ENCODE data around the gene MRI1.

Gene MRI1

DNA sequence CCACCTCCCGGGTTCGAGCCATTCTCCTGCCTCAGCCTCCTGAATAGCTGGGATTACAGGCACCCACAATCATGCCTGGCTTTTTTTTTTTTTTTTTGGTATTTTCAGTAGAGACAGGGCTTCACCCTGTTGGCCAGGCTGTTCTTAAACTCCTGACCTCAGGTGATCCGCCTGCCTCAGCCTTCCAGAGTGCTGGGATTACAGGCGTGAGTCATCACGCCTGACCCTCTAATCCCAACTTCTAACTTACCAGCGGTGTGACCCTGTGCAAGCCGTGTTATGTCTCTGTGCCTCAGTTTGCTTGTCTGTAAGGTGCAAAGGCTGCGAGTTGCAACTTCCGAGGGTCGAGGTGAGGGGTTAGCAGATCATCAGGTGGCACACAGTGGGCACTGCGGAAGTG lies 48.2 kb downstream of the MRI1 start:
- TF ChIP-seq, protein P1, sequence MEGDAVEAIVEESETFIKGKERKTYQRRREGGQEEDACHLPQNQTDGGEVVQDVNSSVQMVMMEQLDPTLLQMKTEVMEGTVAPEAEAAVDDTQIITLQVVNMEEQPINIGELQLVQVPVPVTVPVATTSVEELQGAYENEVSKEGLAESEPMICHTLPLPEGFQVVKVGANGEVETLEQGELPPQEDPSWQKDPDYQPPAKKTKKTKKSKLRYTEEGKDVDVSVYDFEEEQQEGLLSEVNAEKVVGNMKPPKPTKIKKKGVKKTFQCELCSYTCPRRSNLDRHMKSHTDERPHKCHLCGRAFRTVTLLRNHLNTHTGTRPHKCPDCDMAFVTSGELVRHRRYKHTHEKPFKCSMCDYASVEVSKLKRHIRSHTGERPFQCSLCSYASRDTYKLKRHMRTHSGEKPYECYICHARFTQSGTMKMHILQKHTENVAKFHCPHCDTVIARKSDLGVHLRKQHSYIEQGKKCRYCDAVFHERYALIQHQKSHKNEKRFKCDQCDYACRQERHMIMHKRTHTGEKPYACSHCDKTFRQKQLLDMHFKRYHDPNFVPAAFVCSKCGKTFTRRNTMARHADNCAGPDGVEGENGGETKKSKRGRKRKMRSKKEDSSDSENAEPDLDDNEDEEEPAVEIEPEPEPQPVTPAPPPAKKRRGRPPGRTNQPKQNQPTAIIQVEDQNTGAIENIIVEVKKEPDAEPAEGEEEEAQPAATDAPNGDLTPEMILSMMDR (IDR thresholded peaks at IDR 0.05; ENCODE audit: insufficient read depth, low read depth, low read length, missing control alignments): no peak
- H3K4me3 ChIP-seq (ENCODE audit: low read length): no peak overlapping the region
- no peak for DNase-seq (ENCODE audit: low read depth)

DNA sequence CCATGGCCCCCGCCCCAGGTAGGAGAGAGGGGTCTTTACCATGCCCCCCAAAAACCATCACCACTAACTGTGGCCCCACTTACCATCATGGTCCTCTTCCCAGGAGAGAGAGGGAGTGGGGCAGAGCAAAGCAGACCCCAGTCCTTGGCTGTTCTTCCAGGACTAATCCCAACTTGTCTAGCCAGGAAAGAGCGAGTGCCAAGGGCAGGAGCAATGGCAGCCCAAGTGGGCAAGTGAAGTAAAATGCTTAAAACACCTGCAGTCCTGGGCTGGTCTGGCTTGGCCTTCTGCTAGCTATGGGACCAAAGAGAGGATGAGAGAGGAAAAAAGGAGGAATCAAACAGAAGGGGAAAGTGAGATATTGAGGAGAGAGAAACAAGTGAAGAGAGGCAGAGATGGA lies 48.8 kb downstream of the MRI1 start:
- H3K4me3 ChIP-seq (ENCODE audit: low read length): no peak overlapping the region
- no peak for DNase-seq (ENCODE audit: low read depth)
- TF ChIP-seq, protein P1 (IDR thresholded peaks at IDR 0.05; ENCODE audit: insufficient read depth, low read depth, low read length, missing control alignments): no peak

DNA sequence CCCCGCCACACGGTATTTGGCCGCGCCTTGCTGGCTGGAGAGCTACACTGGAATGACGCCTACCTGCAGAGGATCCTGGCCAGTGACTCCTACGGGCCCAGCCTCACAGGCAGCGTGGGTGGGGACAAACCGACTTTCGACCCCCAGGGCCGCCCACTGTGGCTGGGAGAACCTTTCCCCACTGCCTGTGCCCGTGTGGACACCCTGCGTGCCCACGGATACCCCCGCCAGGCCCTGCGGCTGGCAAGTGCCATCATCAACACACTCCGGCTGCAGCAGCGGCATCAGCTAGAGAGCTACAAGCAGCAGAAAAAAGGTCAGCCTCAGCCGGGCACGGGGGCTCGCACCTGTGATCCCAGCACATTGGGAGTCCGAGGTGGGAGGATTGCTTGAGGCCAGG lies 50.2 kb downstream of the MRI1 start:
- no peak overlapping the region for H3K4me3 ChIP-seq (ENCODE audit: low read length)
- no peak for DNase-seq (ENCODE audit: low read depth)
- TF ChIP-seq, protein P1 (IDR thresholded peaks at IDR 0.05; ENCODE audit: insufficient read depth, low read depth, low read length, missing control alignments): no peak

DNA sequence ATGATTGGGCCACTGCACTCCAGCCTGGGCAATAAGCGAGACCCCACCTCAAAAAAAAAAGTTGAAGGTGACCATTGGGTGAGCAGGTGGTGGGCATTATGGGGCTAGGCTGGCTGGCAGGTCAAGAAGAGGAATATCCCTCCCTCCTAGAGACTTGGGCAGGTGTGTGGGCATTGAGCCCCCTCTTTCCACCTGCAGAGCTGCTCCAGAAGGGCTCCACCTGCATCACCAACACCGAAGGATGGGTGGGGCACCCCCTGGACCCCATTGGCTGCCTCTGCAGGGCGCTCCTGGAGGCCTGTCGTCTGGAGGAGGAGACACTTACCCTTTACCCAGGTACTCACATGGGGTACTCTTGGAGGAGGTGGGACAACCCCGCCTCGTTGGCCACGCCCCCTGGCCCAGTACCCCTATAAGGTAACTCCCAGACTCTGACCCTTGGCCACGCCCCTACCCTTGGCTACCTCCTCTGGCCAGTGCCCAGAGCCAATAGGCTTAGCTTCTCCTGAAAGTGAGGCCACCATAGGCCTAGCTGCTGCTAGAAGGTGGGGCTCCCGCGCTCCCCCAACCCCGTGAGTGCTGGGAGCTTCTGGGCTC lies 52.8 kb downstream of the MRI1 start:
- TF ChIP-seq, protein P1 (IDR thresholded peaks at IDR 0.05; ENCODE audit: insufficient read depth, low read depth, low read length, missing control alignments): no peak
- H3K4me3 ChIP-seq (ENCODE audit: low read length): no peak overlapping the region
- DNase-seq (ENCODE audit: low read depth): no peak

DNA sequence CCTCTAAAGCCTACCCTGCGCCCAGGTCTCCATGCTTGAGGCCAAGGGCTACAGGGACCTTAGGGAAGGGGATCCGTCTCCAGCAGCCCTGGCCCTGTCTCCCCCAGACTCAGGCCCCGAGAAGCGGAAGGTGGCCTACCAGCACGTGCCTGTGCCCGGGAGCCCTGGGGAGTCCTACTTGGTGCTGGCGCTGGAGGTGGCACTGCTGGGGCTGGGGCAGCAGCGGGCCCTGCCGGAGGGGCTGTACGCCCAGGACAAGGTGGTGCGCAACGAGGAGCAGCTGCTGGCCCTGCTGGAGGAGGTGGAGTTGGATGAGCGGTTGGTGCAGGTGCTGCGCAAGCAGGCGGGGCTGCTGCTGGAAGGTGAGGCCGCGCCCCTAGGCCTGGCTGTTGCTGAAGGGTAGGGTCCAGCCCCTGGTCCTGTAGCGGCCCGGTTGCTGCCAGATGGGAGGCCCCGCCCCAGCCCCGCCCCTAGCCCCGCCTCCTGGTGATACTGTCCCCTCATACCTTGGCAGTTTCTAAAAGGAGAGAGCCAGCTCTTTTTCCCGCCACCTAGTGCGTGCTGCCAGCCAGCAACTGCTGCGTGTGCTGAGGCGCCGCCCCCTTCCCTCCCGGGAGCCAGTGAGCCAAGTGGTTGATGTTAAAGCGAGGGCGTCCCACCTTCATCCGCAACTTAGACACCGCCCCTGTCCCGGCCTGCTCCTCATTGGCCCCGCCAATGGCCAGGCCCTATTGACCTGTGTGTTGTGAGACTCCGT lies 53.5 kb downstream of the MRI1 start:
- DNase-seq (ENCODE audit: low read depth): peak; percentile 67
- H3K4me3 ChIP-seq (ENCODE audit: low read length): no peak overlapping the region
- TF ChIP-seq, protein P1 (IDR thresholded peaks at IDR 0.05; ENCODE audit: insufficient read depth, low read depth, low read length, missing control alignments): no peak

DNA sequence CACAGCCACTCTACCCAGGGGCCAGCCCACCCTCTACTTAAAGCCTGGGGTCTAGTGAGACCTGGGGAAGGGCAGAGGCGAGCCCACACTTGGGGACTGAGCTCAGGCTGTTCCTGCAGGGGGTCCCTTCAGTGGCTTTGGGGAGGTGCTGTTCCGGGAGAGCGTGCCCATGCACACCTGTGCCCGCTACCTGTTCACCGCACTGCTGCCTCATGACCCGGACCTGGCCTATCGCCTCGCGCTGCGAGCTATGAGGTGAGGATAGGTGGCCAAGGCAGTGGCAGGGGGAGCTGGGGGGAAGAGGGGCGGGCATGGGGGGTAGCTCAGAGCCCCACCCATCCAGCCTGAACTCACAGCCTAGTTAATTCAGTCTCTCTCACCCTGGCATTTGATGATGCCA lies 54.9 kb downstream of the MRI1 start:
- TF ChIP-seq, protein P1 (IDR thresholded peaks at IDR 0.05; ENCODE audit: insufficient read depth, low read depth, low read length, missing control alignments): no peak
- no peak overlapping the region for H3K4me3 ChIP-seq (ENCODE audit: low read length)
- no peak for DNase-seq (ENCODE audit: low read depth)

DNA sequence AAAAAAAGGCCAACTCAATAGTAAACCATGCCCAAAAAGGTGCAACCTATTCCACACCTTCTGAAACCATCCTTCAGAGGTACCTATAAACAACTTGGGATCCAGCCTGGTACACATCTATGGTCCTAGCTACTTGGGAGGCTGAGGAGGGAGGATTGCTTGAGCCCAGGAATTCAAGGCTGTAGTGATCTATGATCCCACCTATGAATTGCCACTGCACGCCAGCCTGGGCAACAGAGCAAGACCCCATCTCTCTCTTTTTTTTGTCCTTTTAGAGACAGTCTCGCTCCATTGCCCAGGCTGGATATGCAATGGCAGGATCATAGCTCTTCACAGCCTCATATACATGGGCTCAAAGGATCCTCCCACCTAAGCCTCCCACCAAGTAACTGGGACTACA lies 57.0 kb downstream of the MRI1 start:
- no peak for DNase-seq (ENCODE audit: low read depth)
- TF ChIP-seq, protein P1 (IDR thresholded peaks at IDR 0.05; ENCODE audit: insufficient read depth, low read depth, low read length, missing control alignments): no peak
- H3K4me3 ChIP-seq (ENCODE audit: low read length): no peak overlapping the region
